ENCODE data around the gene FAM131A. TPM values are rescaled to one million over a fixed set of nuclear protein-coding genes. Genes with fewer than 3 reads are reported as not detected.

The FAM131A gene
- total RNA-seq, 1 donor from 2014 or later, result 26.9 TPM

DNA sequence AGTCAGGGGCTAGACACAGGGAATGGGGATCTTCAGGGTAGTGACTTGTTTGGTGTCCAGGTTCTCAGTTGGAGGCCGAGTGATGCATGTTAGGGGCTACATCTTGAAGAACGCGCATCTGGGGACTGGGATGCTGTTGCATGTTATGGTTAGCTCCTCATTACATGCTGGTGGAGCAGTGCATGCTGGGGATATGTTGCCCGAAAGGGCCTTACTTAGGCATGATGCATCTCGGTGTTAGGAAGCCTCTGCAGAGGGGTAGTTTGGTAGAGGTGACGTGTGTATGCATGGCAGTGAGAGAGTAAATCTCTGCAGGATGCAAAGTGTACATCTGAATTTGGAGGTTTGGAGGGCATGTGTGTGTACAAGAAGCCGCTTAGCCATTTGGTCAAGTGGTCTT is 20.6 kb upstream of the FAM131A start:
- no peak for DNase-seq

DNA sequence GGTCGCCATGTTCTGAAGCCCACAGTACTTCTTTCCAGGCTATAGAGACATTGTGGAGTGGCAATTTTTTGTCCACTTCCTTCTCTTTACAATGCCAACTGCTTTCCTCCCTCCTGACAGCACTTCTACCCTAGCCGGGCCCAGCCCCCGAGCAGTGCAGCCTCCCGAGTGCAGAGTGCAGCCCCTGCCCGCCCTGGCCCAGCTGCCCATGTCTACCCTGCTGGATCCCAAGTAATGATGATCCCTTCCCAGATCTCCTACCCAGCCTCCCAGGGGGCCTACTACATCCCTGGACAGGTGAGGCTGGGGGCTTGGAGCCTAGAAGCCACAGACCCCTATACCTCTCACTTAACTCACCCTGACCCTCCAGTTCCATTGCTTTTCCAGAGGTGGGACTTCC is 20.2 kb upstream of the FAM131A start:
- DNase-seq, result no peak

DNA sequence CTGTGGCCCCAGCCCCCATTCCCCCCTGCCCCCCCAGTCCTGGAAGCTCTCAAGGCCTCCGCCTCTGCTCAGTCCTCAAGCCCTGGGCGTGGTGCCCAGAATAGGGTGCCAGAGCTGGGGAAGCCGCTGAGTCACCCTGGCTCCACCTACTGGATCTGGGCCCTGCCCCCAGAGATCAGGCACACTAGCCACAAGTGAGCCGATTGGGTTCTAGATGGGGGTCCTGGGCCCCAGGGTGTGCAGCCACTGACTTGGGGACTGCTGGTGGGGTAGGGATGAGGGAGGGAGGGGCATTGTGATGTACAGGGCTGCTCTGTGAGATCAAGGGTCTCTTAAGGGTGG is 17.3 kb upstream of the FAM131A start:
- peak; percentile 86 for DNase-seq

DNA sequence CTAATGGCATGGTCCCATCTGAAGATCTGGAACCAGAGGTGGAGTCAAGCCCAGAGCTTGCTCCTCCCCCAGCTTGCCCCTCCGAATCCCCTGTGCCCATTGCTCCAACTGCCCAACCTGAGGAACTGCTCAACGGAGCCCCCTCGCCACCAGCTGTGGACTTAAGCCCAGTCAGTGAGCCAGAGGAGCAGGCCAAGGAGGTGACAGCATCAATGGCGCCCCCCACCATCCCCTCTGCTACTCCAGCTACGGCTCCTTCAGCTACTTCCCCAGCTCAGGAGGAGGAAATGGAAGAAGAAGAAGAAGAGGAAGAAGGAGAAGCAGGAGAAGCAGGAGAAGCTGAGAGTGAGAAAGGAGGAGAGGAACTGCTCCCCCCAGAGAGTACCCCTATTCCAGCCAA is 15.7 kb upstream of the FAM131A start:
- DNase-seq, result no peak

DNA sequence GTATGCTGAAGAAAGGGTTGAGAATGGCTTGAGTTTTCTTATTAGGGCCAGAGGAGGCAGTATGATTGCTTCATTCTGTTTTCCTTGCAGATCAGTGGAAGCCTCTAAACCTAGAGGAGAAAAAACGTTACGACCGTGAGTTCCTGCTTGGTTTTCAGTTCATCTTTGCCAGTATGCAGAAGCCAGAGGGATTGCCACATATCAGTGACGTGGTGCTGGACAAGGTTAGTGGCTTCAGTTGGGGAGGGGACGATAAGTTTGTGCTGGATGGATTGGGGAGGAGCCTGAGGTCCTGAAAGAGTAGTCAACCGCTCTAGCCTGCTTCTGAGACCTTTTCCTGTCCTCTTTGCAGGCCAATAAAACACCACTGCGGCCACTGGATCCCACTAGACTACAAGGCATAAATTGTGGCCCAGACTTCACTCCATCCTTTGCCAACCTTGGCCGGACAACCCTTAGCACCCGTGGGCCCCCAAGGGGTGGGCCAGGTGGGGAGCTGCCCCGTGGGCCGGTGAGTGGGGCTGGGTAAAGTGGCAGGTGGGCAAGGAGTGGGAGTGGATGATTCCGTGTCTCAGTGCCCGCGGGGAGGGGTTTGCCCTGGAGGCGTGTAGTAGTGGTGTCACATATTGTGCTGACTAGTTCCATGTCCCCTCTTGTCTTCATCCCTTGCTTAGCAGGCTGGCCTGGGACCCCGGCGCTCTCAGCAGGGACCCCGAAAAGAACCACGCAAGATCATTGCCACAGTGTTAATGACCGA is 14.5 kb upstream of the FAM131A start:
- no peak for DNase-seq

DNA sequence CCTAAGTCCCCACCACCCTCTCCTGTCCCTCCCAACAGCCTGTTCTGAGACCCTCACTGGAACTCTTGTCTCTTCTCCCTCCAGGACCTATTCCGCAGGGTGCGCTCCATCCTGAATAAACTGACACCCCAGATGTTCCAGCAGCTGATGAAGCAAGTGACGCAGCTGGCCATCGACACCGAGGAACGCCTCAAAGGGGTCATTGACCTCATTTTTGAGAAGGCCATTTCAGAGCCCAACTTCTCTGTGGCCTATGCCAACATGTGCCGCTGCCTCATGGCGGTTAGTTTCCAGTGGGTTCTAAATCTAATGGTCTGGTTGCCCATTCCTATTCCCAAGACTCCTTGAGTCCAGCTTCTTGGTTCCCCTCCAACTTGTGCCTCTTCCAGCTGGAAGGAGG is 13.7 kb upstream of the FAM131A start:
- DNase-seq, result no peak

DNA sequence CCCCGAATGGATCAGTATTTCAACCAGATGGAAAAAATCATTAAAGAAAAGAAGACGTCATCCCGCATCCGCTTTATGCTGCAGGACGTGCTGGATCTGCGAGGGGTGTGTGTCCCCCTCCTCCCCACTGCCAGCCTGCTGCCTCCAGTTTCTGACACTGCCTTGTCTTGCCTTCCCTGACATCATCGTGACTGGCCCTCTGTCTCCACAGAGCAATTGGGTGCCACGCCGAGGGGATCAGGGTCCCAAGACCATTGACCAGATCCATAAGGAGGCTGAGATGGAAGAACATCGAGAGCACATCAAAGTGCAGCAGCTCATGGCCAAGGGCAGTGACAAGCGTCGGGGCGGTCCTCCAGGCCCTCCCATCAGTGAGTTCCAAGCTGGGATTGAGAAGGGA is 12.1 kb upstream of the FAM131A start:
- no peak for DNase-seq

DNA sequence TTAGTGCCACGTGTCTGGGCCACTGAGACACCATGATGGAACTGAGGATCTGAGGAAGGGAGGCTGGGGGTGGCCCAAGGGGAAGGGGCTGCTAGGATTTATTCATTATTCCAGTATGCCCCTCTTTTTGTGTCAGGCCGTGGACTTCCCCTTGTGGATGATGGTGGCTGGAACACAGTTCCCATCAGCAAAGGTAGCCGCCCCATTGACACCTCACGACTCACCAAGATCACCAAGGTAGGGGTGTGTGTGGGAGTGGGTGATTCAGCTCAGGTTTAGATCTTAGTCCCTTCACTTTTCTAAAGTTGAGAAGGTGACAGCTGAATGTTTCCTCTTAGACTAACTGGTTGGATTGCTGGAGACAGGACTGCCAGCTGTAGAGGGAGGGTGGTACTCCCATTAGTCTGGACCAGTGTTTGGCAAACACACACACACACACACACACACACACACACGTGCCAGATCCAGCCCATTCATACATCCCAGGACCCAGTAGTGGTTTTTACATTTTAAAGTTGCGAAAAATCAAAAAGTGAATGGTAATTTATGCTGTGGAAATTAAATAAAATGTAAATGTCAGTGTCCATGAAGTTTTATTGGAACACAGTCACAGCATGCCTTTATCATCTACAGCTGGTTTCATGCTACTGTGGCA is 11.6 kb upstream of the FAM131A start:
- no peak for DNase-seq

DNA sequence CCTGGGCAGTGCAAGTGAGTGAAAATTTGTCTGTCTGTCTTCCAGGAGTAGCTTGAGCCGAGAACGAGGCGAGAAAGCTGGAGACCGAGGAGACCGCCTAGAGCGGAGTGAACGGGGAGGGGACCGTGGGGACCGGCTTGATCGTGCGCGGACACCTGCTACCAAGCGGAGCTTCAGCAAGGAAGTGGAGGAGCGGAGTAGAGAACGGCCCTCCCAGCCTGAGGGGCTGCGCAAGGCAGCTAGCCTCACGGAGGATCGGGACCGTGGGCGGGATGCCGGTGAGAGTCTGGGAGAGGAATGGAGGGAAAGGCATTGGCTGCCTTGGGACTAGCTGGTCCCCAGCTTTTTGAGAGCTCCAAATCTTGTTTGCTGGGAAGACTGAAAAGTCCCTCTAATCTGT is 10.2 kb upstream of the FAM131A start:
- no peak for DNase-seq

DNA sequence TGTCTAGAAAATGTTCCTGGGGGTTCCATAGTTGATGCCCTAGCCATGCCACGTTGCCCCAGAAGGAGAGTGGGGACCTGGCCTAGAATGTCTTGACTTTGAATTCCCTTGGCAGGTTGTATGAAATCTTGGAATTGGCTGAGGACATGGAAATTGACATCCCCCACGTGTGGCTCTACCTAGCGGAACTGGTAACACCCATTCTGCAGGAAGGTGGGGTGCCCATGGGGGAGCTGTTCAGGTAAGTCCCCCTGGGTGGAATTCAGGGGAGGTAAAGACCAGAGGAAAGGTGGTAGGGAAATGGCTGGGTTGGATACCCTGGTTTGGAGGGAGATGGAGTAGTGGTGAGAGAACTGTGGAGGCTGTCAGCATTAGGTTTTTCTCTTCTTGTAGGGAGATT is 8.9 kb upstream of the FAM131A start:
- no peak for DNase-seq

DNA sequence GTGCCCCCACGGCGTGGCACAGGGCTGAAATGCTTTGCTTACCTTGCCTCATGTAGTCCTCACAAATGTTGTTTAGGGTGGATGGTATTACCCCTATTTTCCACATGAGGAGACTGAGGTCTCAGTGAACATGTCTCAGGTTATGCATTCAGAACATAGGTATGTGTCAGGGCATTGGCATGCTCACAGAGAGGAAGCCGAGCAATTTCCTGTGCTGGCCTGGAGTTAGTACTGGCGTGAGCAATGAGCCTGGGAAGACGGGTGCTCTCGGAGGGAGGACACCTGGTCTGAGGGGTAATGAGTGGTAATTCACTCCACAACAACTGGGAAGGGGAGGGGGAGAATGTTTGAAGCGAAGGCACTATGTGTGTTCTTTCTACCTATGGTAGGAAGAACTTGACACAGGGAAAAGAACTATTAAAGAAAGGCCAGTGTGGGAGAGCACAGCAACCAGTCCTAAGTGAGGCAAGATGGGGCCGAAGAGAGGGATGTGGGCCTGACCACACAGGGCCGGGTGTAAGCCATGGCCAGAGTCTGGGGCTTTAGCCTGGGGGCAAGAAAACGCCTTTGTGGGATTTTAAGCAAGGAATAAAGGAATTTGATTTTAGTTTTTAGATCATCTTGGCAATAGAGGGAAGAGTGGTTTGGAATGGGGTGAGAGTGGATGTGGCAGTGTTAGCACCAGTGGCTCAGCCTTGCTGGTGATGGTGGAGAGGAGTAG is 4.9 kb upstream of the FAM131A start:
- no peak for DNase-seq

DNA sequence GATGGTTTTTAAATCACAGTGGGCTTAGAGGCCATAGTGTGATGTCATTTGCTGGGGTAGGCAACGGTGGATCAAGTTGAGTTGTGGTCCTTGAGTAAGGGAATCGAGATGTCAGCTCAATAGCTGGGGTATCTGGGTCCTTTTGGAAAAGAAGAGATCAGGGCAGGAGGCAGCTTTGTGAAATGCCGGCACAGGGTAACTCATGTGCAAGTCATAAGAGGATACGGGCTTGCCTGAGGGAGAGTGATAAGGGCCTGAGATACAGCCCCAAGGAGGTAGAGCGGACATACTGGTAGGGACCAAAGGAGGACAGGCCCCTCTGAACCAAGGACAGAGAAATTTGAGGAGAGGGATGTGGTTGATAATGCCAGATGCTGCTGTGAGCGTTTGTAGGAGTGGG is 4.2 kb upstream of the FAM131A start:
- DNase-seq, result no peak

DNA sequence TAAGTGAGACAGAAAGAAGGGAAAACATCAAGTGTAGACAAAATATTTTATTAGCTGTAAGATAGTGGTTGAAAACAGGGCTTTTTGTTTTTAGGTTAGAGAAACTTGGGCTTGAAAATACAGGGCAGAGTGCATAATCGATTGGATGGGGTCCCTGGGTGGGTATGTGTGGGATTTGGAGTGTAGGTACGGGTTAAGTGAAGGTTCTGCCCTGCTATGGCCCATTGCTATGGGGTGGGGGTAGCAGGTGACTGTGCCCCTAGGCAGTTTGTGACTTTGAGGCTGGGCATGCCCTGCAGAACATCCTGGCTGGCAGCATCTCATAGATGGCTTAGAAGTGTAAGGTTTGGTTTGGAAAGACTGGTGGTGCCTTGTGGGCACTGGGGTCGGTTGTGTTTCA is 3.7 kb upstream of the FAM131A start:
- DNase-seq, result no peak

DNA sequence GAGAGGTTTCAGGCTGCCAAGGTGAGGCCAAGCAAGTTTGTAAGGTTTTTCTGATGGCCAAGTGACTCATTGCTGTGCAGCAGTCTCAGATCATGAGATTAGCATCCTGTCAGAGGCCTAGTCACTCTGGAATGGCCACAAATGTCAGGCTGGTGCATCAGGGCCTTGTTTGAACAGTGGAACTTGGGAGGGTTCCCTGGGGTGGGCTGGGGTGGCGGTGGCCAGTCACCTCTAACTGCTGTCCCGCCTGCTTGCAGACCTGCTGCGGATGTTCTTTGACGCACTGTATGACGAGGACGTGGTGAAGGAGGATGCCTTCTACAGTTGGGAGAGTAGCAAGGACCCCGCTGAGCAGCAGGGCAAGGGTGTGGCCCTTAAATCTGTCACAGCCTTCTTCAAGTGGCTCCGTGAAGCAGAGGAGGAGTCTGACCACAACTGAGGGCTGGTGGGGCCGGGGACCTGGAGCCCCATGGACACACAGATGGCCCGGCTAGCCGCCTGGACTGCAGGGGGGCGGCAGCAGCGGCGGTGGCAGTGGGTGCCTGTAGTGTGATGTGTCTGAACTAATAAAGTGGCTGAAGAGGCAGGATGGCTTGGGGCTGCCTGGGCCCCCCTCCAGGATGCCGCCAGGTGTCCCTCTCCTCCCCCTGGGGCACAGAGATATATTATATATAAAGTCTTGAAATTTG is 2.8 kb upstream of the FAM131A start:
- no peak for DNase-seq

DNA sequence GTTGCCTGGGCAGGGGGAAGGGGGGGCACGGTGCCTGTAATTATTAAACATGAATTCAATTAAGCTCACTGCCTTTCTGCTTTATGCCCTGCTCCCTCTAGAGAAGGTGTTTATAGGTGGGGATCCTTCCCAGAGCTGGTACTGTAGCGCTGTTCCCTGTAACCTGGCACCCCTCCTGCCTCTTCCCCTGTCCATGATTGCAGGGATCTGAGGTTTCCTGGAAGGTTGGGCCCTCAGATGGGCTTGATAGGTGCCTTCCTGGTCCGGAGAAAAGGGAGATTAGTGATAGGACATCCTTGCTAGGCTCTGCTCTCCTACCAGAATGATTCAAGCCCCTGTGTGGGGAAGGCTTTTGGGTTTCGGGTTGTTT is 2.1 kb upstream of the FAM131A start:
- no peak for DNase-seq

DNA sequence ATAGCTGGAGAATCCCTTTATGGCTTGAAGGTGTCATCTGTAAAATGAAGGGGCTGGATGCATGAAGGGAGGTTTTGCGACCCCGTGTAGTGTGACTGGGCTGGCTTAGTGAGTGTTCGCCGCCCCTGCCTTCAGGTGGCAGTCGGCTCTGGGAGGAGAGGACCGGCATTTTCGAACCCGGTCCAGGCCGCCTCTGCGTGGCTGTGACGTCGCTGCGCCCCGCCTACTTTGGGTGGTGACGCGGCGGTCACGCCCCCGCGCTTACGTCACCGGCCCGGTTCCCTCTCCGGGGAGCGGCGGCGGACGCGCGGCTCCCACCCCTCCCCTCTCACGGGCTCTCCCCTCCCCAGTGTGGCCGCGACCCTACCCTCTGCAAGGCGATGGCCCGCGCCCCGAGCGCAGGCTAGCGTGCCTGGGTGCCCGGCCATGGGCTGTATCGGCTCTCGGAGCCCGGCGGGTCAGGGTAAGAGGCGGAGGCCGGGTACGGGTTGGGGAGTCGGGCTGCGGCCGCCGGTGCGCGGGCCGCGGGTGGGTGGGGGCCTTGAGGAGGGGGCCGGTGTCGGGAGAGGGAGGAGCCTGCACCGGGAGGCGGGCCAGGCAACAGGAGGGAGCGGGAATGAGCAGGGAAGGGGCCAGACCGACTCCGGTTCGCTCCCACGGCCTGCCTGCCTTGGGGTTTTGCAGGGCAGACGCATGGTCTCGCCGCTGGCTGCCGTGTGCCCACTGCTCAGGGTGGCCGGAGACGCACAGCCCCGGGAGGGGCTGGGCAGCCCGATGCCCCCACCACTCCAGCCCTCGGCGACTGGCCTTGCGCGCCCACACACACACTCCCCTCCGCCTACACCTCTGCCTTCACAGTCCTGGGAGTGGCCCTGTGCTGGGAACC is 1.5 kb upstream of the FAM131A start:
- peak; percentile 93 for DNase-seq

DNA sequence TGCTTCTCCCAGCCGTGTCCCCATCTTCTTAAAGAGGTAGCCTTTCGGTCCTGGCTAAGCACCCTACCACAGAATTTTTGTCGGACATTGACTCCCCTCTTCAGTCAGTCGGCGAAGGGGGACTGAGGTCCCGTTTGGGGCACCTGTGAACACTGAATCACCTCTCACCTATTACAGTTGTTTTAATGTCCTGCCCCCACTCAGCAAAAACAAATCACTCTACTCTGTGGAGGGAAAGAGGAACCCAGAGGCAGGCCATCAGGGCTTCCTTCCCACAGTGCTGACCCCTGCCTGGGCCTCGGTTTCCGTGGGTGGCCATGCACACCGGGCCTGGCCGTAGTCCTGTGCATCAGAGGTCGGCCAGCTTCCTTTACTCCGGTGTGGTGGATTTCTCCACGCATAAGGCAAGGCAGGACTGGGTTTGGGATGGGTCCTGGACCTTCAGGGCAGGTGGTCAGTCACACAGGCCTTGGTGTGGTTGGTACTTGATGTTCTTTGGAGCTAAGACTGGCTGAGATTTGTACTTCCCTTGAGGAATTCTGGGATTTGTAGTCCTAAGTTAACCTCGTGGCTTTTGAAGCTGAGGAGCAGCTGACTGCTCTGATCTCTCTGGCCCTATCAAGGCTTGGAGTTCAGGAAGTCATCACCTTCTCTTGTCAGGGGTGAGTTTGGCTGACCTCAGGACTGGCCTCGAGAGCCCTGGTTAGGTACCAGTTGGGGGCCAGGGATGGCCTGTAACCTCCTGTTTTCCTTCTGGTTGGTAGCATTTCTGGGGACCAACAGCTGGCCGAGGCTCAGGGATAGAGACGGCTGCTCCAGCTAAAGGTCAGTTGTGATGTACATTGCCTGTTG is 627 bp upstream of the FAM131A start:
- DNase-seq, result peak; percentile 75

DNA sequence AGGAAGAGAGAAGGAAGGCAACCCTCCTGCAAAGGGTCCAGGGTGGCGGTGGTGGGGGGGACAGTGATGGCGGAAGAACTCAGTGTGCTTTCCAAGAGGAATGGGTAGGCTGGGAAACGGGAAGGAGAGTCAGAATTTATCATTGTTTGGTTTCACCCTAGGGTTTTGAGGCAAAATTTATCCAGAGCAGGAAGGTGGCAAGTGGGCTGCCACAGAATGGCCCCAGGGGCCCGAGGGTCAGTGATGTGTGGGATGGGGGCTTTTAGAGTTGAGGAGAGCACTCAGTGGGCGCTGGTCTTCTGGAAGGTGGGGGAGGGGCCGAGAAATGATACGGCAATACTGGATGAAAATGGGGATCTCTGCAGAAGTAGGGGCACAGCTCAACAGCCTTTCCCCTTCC is 581 bp downstream of the FAM131A start:
- no peak for DNase-seq

DNA sequence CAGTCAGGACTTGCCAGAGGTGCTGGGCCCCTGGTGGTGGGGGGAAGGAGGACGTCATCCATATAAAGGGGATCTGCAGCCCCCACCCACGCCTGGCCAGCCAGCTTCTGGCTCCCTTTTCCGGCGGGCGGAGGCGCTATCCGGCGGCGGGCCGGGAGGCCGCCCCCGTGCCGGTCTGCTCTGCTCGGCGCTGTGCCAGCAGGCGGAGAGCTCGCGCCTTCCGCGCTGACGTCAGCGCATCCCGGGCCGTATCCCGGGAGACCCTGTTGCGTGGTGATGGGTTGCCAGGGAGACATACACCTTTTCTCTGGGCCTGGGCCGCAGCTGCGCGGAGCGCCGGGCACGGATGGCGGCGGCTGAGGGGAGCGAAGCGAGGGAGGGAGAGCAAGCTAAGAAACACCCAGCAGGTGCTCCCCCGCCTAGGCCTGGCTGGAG is 1.1 kb downstream of the FAM131A start:
- peak; percentile 92 for DNase-seq

DNA sequence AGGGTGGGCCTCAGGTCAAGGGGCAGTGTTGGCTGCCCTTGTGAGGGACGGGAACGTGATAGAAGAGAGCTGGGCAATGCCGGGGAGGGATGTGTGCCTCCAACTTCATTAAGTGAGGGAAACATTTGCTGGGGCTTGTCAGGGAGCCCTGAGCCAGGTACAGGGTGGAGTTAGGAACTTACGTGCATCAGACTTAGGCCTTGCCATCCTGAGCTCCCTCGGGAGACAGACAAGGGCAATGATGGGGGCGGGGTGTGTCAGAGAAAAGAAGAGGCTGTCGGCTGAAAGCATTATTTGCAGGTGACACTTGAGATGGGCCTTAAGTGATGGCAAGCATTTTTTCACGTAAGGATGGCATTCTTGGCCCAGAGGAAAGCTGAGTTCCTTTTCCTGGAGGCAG is 1.6 kb downstream of the FAM131A start:
- DNase-seq, result no peak
